NCI-H69 (cell line): ENCODE measurements around the gene ZDHHC1.
"Not testable (repeated sequence)": the region's sequence is repeated elsewhere in the genome, so short reads cannot be mapped to it uniquely, and the experiment has no call there.

Experiments used
- DNase-seq: peaks from one replicate; lab custom pipeline; 2025; lab: John Stamatoyannopoulos, UW

The ZDHHC1 gene

DNA sequence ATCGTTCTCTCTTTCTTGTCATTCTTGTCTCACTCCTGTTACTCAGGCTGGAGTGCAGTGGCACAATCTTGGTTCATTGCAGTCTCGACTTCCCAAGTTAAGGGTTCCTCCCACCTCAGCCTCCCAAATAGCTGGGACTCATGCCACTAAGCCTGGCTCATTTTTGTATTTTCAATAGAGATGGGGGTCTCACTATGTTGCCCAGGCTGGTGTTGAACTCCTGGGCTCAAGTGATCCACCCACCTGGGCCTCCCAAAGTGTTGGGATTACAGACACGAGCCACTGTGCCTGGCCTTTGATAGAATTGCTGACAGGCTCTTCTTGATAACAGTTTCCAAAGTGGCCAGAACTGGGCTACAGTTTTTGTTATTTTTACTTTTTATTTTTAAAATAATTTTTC lies 55.2 kb downstream of the ZDHHC1 start:
- DNase-seq: no peak

DNA sequence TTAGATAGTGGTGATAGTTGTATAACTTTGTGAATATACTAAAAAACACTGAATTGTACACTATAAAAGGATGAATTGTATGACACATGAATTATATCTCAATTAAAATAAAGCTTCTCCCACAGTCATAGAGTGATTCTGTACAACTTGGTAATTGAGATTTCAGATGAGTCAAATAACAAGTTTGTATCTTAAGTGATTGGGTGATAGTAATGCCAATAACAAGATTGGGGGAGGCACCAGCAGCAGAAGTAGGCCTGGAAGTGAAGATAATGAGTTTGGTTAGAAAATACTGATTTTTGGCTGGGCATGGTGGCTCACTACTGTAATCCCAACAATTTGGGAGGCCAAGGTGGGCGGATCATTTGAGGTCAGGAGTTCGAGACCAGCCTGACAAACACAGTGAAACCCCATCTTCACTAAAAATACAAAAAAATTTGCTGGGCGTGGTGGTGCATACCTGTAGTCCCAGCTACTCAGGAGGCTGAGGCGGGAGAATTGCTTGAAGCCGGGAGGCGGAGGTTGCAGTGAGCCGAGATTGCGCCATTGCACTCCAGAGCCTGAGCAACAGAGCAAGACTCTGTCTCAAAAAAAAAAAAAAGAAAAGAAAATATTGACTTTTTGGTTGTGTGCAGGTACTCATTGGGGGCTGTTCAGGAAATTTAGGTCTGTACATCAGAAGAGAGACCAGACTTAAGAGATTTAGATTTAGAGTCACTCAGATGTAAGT lies 56.6 kb downstream of the ZDHHC1 start:
- DNase-seq: not testable (repeated sequence)

DNA sequence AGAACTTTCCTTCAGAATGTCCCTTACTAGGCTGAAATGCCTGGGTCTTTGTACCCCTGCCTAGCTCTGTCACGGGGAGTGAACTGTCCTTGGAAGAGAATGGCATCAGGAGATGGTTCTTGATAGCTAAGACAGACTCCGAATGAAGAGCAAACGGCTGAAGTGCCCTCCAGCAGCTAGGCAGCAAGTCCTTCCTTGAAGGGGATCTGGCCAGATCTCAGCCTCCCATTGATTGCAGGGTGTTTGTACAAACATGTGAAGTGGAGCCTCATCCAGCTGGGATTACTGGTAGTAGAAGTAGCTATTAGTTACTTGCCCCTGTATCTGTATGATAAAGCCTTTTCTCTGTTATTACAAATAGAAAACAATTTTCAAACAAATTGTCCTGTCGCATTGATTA lies 58.7 kb downstream of the ZDHHC1 start:
- peak; percentile 9 for DNase-seq

DNA sequence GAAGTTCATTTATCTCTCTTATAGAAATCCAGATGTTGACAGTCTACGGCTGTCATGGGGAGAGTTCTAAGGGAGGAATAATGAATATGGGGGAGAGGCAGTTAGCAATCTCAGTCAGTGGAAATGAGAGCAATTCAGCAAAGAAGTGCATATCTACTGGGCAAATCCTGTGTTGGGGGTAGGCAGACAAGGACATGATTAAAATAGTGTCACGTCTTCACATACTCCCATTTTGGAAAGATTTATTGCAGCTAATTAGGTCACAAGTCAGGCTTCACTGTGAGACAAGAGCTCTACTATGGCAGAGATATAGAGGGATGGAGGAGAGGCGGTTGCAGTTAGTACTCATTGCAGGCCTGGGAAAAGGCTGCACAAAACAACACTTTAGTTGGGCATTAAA lies 59.9 kb downstream of the ZDHHC1 start:
- DNase-seq: peak; percentile 1

DNA sequence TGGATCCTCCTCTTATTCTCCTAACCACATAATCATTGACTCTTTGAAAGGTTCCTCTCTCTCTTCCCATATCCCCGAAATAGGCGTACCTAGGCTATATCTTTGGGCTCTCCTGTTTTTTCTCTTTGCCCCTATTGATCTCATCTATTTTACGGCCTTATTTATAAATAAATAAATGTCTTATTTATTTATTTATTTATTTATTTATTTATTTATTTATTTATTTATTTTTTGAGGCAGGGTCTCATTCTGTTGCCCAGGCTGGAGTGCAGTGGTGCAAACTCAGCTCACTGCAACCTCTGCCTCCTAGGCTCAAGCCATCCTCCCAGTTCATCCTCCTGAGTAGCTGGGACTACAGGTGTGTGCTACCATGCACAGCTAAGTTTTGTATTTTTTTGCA lies 63.8 kb downstream of the ZDHHC1 start:
- DNase-seq: not testable (repeated sequence)

DNA sequence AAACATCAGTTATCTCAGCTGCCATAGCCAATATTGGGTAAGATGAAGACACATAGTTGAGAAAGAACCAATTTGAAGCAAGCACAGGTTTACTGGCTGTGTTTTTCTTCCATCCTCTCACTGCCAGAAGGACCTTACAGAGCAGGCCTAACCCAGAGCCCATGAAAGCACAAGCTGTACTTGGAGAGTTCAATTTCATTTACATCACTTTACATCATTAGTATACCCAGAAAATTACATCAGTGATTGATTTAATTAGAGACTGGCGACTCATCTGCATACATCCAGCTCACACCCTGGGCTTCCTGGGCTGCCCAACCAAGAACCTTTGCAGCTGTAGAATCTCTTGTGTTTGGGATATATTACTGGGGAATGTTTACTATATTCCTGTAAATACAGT lies 66.0 kb downstream of the ZDHHC1 start:
- DNase-seq: peak; percentile 12

DNA sequence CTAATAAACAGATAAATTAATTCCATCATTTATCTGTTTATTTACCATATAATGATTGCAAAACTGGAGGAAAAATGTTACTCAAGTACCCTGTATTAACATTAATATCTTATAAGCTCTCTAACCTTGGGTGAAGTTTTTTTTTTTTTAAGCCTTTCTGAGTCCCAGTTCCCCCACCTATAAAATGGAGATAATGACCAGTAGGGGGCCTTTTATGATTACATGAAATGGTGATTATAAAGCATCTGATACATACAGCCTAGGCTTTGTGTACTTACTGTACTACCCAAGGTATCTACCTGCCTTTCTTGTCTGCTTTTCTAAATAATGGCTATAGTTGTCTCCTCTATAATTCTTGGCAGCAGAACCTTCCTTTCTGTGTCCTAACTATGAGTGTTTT lies 67.1 kb downstream of the ZDHHC1 start:
- DNase-seq: peak; percentile 62

DNA sequence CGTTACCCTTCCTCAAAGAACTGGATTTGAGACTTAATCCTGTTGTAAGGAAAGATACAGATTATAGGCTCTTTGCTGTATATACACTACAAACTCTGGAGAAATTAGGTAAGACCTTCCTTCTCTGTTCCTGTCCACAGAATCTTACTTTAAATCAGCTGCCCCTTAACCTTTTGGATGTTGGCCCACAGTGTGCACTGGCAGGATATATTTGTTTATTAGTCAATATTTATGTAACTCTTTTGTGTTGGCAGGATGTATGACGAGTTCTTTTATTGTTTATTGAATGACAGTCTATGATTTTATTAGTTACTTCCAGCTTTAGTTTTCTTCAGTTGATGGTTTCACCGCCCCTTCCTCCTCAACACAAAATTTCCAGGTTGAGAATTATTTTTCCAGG lies 69.9 kb downstream of the ZDHHC1 start:
- no peak for DNase-seq

DNA sequence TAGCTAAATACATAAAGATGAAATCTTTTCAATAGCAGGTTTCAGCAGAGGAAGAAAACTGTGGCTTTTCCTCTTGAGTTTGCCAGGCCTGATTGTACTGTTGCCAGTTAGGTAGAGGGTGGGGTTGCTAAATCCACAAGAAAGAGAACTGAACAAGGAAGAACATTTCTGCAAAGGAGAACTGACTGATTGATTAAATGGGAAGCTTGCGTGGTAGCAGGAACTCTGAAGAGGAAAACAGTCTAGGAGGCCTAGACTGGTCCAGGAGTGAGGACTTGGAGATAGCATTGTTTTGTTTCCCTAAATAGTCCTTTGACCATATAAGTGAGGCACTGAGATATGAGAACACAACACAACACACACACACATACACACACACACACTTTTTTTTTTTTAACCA lies 70.9 kb downstream of the ZDHHC1 start:
- DNase-seq: no peak
